ENCODE data around the gene SPDYC.
"Not testable (repeated sequence)": the region's sequence is repeated elsewhere in the genome, so short reads cannot be mapped to it uniquely, and the experiment has no call there.

Gene SPDYC

DNA sequence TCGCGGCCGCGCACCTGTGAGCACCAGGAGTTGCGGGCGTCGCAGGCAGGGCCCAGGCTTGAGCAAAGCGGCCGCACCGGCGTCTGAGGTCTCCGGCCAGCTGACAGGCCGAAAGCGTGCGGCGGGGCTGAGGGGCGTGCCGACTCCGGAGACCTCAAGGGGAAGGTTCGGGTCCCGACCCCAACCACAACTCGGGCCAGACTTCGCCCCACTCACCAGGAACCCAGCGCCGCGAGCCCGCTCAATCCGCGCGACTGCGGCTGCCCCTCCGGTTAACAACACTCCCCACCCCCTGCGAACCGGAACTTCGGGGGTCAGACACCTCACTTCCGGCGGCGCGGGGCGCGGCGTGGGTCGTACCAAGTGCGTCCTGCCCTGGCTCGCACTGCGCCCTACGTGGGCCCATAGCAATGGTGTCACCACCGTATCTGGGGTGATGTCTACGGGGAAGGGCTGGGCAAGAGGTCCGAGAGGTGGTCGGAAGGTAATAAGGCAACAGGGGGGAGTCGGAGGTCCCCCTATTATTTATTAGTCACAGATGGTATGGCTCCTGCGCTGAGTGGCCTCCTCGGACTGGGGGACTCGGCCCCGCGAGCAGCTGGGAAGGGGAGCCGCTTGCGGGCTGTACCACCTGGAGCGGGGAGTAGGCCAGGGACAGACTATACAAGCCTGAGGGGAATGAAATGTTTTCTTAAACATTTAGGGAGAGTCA lies 35.6 kb upstream of the SPDYC start, which contains the start of gene SYVN1:
SYVN1 (minus strand) TSS at position 280 of the 712 bp plus-strand sequence. CDS start 918 bp downstream, outside the sequence.
- peak; percentile 88 to 89 for DNase-seq (ENCODE audit: low read depth in 2 of 2)

DNA sequence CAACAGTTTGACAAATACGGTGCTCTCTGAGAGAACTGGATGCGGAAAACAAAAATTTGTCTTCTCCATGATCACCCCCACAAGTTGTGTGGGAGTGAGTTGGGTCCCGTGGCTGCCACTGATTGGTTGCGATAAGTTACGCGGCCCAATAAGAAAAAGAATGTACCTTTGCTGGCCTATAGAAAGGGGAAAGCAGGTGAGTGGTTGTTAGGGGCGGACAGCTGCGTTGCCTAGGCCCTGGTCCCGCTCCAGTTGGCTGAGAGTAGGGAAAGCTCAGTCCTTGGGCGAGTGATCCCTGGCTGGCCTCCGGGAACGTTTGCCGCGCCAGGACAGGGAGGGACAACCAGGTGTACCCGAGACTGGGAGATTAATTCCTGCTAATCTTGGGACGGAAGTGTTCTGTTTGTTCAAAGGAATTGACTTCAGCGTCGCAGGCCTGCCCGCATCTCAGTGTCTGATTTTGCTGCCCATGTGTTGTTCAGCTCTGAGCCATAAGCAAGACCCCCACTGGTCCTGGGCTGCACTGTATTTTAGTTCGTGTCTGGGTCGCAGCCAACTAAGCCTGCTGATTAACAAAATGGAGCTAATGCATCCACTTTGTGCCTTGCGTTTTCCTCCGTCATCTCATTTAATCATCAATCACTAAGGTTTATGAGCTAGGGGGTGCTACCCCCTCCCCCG lies 34.9 kb upstream of the SPDYC start:
- DNase-seq (ENCODE audit: low read depth in 2 of 2) = peak; percentile 72 to 80

DNA sequence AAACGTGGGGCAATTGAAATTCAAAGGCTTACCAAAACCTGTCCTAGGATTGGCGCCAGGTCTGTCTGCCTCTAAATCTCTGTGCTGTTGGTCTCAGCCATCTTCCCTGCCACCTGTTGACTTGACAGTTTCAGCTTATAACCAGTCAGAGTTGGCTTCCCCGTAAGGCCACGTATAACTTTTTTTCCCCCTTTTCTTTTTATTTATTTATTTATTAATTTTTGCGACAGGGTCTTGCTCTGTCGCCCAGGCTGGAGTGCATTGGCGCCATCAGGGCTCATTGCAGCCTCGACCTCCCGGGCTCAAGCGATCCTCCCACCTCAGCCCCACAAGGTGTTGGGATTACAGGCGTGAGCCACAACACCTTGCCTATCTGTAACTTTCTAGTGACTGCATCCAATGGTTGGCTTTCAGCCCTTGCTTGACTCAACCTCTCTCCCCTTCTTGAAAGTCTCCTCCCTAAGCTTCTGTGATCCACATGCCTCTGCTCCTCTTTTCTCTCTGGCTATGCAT lies 34.3 kb upstream of the SPDYC start:
- no peak for DNase-seq (ENCODE audit: low read depth in 2 of 2)

DNA sequence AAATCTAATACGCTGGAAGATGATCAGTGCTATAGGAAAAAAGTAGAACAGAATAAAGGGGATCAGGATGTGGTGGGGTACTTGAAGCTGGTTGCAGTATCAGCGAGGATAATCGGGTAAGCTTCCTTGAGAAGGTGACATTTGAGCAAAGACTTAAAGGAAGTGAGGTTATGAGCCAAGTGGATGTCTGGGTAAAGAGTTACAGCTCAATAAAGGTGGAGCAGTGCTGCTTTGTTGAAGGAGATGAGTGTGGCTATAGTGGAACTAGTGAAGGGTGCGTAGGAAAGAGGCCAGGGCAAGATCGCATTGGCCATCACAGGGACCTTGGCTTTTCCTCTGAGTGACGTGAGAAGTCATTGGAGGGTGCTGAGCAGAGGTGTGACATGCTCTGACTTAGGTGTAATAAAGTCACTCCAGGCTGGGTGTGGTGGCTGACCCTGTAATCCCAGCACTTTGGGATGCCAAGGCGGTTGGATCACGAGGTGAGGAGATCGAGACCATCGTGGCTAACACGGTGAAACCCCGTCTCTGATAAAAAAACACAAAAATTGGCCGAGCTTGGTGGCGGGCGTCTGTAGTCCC lies 33.4 kb upstream of the SPDYC start:
- no peak for DNase-seq (ENCODE audit: low read depth in 2 of 2)

DNA sequence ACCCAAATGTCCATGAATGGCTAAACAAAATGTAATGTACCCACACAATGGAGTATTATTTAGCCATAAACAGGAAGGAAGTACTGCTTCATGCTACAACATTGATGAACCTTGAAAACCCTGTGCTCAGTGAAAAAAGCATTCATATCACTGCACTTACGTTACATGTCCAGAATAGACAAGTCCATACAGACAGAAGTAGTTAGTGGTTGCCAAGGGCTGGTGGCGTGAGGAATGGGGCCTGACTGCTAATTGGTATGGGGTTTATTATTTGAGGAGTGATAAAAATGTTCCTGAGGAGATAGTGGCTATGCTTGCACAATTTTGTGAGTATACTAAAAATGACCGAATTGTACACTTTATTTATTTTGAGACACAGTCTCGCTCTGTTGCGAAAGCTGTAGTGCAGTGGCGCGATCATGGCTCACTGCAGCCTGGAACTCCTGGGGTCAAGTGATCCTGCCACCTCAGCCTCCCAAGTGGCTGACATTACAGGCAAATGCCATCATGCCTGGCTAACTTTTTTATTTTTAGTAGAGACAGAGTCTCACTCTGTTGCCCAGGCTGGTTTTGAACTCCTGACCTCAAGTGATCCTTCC lies 28.0 kb upstream of the SPDYC start:
- DNase-seq (ENCODE audit: low read depth in 2 of 2) = no peak

GRCh38 chr11:65147352-65148075 lies 22.5 kb upstream of the SPDYC start:
- no peak for DNase-seq (ENCODE audit: low read depth in 2 of 2)

- no peak for DNase-seq (ENCODE audit: low read depth in 2 of 2)
Observed at GRCh38 chr11:65148657-65149056, 21.4 kb upstream of the SPDYC start.

DNA sequence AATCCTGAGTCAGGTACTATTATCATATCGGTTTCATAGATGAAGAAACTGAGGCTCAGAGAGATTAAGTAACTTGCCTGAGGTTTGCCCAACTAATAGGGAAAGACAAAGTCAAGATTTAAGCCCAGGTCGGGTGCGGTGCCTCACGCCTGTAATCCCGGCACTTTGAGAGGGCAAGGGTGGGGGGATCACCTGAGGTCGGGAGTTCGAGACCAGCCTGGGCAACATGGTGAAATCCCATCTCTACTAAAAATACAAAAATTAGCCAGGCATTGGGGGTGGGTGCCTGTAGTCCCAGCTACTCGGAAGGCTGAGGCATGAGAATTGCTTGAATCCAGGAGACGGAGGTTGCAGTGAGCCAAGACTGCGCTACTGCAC lies 19.9 kb upstream of the SPDYC start:
- DNase-seq (ENCODE audit: low read depth in 2 of 2) = not testable (repeated sequence)

DNA sequence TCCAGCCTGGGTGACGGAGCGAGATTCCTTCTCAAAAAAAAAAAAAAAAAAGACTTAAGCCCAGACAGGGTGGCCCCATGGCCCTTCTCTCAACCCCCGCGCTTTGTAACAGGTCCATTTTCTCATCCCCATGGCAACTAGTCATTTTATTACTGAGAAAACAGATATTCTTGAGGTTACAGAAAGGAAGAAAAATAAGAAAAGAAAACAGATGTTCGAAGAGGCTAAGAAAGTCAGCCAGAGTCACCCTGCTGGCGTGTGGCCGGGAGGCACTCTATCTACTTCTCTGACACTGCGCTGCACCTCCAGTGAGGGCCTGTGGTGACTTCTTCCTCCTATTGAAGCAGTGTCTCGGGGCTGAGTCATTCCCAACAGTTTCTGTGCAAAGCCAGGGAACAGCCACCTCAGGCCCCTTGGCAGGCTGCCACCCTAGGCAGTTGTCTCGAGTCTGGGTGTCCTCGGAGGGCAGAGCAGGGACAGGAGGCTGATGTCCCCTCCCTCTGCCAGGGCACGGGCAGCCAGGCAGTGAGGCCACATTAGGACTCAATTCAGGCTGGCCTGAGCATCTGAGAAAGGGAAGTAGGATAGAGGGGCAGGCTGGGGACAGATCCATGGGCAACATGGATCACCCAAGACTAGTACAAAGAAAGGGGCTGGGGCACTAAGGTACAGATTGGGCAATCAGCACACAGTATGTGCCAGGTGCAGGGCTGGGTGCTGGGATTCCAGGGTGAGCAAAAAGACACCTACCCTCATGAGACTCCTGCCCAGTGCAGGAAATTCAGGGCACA lies 19.3 kb upstream of the SPDYC start:
- DNase-seq (ENCODE audit: low read depth in 2 of 2) = no peak

- no peak for DNase-seq (ENCODE audit: low read depth in 2 of 2)
Observed at GRCh38 chr11:65151331-65151899, 18.6 kb upstream of the SPDYC start.

DNA sequence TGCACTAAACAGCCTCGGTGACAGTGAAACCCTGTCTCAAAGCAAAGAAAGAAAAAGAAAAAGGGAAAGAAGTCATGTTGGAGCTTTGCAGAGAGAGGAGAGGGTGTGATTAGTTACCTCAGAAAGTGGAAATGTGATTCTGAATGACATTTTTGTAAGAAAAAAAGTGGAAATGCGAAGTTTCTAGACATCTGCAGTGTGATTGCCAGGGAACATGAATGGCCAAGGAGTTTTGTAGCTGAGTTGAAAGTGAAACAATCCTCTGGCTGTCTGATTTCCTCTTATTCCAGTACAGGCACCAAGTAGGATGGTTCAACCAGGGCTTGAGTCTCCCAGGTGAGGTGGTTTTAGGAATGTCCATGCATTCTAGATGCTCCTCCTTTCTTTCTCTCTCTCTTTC lies 17.9 kb upstream of the SPDYC start:
- DNase-seq (ENCODE audit: low read depth in 2 of 2) = no peak

GRCh38 chr11:65156256-65156655 lies 13.8 kb upstream of the SPDYC start:
- no peak for DNase-seq (ENCODE audit: low read depth in 2 of 2)

DNA sequence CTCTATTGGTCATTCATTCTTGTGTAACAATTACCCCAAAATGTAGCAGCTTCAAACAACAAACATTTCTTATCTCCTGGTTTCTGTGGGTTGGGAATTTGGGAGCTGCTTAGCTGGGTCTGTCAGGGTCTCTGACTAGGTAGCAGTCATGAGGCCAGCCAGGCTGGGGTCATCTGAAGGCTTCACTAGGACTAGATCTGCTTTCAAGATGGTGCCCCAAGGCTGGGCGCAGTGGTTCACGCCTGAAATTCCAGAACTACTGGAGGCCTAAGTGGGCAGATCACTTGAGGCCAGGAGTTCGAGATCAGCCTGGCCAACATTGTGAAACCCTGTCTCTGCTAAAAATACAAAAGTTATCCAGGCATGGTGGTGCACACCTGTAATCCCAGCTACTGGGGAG lies 13.1 kb upstream of the SPDYC start:
- no peak for DNase-seq (ENCODE audit: low read depth in 2 of 2)

DNA sequence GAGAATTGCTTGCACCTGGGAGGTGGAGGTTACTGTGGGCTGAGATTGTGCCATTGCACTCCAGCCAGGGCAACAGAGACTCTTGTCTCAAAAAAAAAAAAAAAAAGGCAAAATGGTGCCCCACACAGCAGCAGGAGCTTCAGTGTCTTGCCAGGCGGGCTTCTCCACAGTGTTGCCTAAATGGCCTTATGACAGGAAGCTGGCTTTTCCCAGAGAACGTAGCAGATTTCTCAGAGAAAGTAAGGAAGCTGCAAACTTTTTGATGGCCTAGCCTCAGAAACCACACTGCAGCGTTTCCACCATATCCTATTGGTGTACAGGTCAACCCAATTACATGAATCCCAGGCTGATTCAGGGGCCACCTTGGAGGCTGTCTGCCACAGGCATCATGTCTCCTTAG lies 12.7 kb upstream of the SPDYC start:
- no peak for DNase-seq (ENCODE audit: low read depth in 2 of 2)

- DNase-seq (ENCODE audit: low read depth in 2 of 2) = no peak
Observed at GRCh38 chr11:65159012-65159411, 11.0 kb upstream of the SPDYC start.

- DNase-seq (ENCODE audit: low read depth in 2 of 2) = no peak
Observed at GRCh38 chr11:65160643-65161042, 9.4 kb upstream of the SPDYC start.

DNA sequence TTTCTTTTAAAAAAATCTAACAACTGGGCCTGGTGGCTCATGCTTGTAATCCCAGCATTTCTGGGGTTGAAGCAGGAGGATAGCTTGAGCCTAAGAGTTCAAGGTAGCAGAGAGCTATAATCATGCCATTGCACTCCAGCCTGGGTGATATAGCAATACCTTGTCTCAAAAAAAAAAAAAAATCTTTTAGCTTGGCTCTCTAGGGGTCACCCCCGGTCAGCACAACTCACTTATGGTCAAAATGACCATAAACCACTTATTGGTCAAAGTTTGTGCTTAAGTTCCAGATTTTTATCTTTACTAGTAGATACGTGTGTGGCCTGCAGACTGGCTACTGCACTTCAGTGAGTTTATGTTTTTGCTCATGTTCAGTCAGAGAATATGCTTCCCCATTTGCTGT lies 6.3 kb upstream of the SPDYC start:
- no peak for DNase-seq (ENCODE audit: low read depth in 2 of 2)

DNA sequence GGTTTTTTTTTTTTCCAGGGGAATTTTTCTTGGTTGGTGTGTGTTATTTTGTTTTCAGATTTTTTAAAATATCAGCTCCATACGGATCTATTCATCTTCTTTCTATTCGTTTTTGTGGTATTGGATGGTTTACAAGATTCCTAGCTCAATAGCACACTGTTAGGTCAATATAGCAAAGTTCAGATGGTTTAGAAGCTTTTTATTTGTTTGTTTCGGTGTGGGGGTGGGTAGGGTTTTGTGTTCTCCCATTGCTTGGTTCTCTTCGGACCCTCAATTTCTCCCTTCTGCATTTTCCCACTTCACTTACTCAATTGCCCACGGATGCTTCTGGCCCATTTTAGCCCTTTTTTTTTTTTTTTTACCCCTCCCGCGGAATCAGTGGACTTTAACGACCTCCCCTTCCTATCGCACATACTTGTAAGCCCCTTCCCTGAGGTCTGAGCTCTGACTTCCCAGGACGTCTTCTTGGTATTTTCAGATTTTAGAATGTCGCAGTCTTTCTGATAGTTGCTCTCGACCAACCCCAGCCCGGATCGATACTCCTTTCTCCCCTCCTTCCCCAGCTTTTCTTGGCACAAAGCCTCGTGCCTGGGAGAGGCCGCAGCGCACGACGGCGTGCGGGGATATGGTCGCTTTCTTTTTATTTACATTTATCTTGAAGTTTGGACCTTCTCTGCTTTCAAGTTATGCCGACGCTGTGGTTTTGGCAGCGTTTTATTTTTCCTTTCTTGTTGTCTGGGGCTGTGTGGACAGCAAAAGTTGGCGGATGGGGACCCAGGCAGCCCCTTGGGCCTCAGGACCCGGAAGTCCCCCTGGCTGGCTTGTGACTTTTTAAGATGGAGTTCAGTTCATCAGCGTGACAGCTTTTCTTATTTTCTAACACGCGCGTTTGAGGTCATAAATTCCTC lies 4.4 kb upstream of the SPDYC start:
- no peak for DNase-seq (ENCODE audit: low read depth in 2 of 2)

DNA sequence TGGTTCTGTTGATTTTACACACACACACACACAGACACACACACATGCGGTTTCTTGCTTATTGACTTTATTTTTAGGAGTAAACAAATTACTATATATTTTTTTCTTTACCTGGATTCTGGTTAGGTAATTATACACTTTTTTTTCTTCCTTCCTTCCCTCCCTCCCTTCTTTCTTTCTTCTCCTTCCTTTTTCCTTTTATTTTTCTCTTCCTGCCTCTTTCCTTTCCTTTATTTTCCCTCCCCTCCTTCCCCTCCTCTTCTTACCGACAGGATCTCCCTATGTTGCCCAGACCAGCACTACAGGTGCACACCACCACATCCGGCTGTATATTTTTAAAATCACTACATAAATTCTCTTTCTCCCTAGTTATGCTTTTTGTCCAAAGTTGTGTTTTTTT lies 3.1 kb upstream of the SPDYC start:
- DNase-seq (ENCODE audit: low read depth in 2 of 2) = no peak

DNA sequence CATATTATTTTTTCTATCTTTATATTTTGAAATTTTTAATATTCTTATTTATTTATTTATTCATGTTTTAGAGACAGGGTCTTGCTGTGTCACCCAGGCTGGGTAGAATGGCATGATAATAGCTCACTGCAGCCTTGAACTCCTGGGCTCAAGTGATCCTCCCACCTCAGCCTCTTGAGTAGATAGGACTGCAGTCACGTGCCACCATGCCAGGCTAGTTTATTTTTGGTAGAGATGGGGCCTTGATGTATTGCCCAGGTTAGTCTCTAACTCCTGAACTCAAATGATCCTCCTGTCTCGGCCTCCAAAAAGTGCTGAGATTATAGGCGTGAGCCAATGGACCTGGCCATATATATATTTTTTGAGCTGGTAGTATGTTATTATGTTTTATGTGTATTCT lies 2.4 kb upstream of the SPDYC start:
- no peak for DNase-seq (ENCODE audit: low read depth in 2 of 2)

Measured in stimulated activated CD8-positive, alpha-beta memory T cell treated with anti-CD3 and anti-CD28 coated beads, Interleukin-7, amount 100 ng/mL, for 4 hours (primary cell).